Femur (tissue), 1 donor: ENCODE measurements around the gene RABL2A.
"Not testable (repeated sequence)": the region's sequence is repeated elsewhere in the genome, so short reads cannot be mapped to it uniquely, and the experiment has no call there.

Experiments used
- DNase-seq: peaks from one replicate; pipeline ENCODE4 v3.0.0-alpha.2; 2017

The RABL2A gene

GRCh38 chr2:113621002-113621401 lies 6.1 kb upstream of the RABL2A start:
- not testable (repeated sequence) for DNase-seq

GRCh38 chr2:113625906-113626305 lies 1.2 kb upstream of the RABL2A start:
- not testable (repeated sequence) for DNase-seq

GRCh38 chr2:113632849-113633345 lies 5.8 kb downstream of the RABL2A start:
- DNase-seq, result not testable (repeated sequence)

GRCh38 chr2:113635358-113635757 lies 8.3 kb downstream of the RABL2A start:
- not testable (repeated sequence) for DNase-seq

GRCh38 chr2:113636226-113636625 lies 9.2 kb downstream of the RABL2A start:
- not testable (repeated sequence) for DNase-seq

- DNase-seq, result not testable (repeated sequence)
Measured at GRCh38 chr2:113638084-113638483, 11.0 kb downstream of the RABL2A start.

GRCh38 chr2:113646217-113646616 lies 19.2 kb downstream of the RABL2A start:
- DNase-seq, result not testable (repeated sequence)

- not testable (repeated sequence) for DNase-seq
Measured at GRCh38 chr2:113650834-113651815, 24.1 kb downstream of the RABL2A start.

GRCh38 chr2:113652599-113652998 lies 25.5 kb downstream of the RABL2A start:
- DNase-seq, result not testable (repeated sequence)

GRCh38 chr2:113656031-113656624 lies 29.1 kb downstream of the RABL2A start:
- not testable (repeated sequence) for DNase-seq

- not testable (repeated sequence) for DNase-seq
Measured at GRCh38 chr2:113657735-113658134, 30.7 kb downstream of the RABL2A start.

GRCh38 chr2:113663285-113664060 lies 36.4 kb downstream of the RABL2A start:
- DNase-seq, result not testable (repeated sequence)

- not testable (repeated sequence) for DNase-seq
Measured at GRCh38 chr2:113664761-113665533, 37.9 kb downstream of the RABL2A start.

- not testable (repeated sequence) for DNase-seq
Measured at GRCh38 chr2:113669013-113669412, 41.9 kb downstream of the RABL2A start.

GRCh38 chr2:113672326-113672932 lies 45.4 kb downstream of the RABL2A start:
- no peak for DNase-seq

- DNase-seq, result peak; percentile 28
Measured at GRCh38 chr2:113675875-113676274, 48.8 kb downstream of the RABL2A start.

GRCh38 chr2:113676623-113677266 lies 49.7 kb downstream of the RABL2A start:
- DNase-seq, result no peak

GRCh38 chr2:113677330-113677729 lies 50.3 kb downstream of the RABL2A start:
- DNase-seq, result no peak

GRCh38 chr2:113679457-113679856 lies 52.4 kb downstream of the RABL2A start:
- no peak for DNase-seq

- no peak for DNase-seq
Measured at GRCh38 chr2:113685471-113685870, 58.4 kb downstream of the RABL2A start.

- no peak for DNase-seq
Measured at GRCh38 chr2:113686537-113686936, 59.5 kb downstream of the RABL2A start.
